Measurements from ENCODE around the gene RARA.

Gene RARA

DNA sequence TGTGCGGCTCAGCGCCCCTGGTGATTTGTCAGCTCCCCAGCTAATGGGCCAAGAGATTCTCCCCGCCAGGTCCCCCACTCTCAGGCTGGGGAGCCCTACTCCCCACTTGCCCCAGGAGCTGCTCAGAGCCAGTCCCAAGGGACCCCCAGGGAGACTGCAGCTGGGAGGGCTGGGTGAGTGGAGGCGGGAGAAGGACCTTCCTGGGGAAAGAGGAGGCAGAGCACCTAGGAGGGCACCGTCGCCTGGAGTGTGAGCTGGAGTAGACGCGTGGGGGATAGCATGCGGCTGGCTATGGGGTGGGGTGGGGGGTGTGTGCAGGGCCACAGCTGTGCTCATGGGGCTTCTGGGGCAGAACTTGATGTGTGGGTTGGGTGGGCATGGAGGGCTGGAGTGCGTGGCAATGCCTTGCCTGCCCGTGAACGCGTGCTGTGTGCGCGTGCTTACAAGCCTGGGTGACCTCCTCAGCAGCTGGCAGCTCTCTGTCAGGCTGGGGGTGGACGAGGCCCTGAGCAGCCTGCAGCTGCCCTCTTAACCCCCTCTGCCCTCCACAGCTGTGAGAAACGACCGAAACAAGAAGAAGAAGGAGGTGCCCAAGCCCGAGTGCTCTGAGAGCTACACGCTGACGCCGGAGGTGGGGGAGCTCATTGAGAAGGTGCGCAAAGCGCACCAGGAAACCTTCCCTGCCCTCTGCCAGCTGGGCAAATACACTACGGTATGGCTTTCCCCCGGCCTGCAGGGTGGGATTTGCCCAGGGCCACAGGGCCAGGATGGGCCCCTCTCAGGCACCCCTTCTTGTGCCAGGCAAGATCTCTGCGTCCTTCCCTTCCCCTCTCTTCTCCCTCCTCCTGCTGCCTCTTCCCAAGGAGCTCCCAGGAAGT is 42.6 kb downstream of the RARA start:
- no peak for ATAC-seq
- TF ChIP-seq ISL1 (CRISPR knock-in tag; IDR thresholded peaks at IDR 0.05) (no peak), ZNF565 (CRISPR knock-in tag; conservative IDR thresholded peaks at IDR 0.05; ENCODE audit: low read depth) (0 out of 2 replicates have a peak, but pooled peaks have one; percentile 42), PPARA (CRISPR knock-in tag; IDR thresholded peaks at IDR 0.05; ENCODE audit: borderline replicate concordance) (no peak)

- no peak for ATAC-seq
- TF ChIP-seq CSDC2 (CRISPR knock-in tag; IDR thresholded peaks at IDR 0.05) (no peak), BACH2 (CRISPR knock-in tag; IDR thresholded peaks at IDR 0.05; ENCODE audit: borderline replicate concordance) (no peak), RARB (CRISPR knock-in tag; IDR thresholded peaks at IDR 0.05) (no peak), PPARA (CRISPR knock-in tag; IDR thresholded peaks at IDR 0.05; ENCODE audit: borderline replicate concordance) (no peak), OSR1 (CRISPR knock-in tag; IDR thresholded peaks at IDR 0.05) (no peak), GLIS3 (CRISPR knock-in tag; IDR thresholded peaks at IDR 0.05) (no peak), ZNF565 (CRISPR knock-in tag; conservative IDR thresholded peaks at IDR 0.05; ENCODE audit: low read depth) (no peak), ESRRG (CRISPR knock-in tag; IDR thresholded peaks at IDR 0.05) (no peak)
- TF ChIP-seq, protein P1, sequence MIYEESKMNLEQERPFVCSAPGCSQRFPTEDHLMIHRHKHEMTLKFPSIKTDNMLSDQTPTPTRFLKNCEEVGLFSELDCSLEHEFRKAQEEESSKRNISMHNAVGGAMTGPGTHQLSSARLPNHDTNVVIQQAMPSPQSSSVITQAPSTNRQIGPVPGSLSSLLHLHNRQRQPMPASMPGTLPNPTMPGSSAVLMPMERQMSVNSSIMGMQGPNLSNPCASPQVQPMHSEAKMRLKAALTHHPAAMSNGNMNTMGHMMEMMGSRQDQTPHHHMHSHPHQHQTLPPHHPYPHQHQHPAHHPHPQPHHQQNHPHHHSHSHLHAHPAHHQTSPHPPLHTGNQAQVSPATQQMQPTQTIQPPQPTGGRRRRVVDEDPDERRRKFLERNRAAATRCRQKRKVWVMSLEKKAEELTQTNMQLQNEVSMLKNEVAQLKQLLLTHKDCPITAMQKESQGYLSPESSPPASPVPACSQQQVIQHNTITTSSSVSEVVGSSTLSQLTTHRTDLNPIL (CRISPR knock-in tag; IDR thresholded peaks at IDR 0.05; ENCODE audit: low read depth): no peak
- TF ChIP-seq, protein P2, sequence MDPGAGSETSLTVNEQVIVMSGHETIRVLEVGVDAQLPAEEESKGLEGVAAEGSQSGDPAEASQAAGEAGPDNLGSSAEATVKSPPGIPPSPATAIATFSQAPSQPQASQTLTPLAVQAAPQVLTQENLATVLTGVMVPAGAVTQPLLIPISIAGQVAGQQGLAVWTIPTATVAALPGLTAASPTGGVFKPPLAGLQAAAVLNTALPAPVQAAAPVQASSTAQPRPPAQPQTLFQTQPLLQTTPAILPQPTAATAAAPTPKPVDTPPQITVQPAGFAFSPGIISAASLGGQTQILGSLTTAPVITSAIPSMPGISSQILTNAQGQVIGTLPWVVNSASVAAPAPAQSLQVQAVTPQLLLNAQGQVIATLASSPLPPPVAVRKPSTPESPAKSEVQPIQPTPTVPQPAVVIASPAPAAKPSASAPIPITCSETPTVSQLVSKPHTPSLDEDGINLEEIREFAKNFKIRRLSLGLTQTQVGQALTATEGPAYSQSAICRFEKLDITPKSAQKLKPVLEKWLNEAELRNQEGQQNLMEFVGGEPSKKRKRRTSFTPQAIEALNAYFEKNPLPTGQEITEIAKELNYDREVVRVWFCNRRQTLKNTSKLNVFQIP (CRISPR knock-in tag; IDR thresholded peaks at IDR 0.05; ENCODE audit: borderline replicate concordance, low read depth): no peak
These were observed 43.3 kb downstream of the RARA start for GRCh38 chr17:40352237-40352778.

DNA sequence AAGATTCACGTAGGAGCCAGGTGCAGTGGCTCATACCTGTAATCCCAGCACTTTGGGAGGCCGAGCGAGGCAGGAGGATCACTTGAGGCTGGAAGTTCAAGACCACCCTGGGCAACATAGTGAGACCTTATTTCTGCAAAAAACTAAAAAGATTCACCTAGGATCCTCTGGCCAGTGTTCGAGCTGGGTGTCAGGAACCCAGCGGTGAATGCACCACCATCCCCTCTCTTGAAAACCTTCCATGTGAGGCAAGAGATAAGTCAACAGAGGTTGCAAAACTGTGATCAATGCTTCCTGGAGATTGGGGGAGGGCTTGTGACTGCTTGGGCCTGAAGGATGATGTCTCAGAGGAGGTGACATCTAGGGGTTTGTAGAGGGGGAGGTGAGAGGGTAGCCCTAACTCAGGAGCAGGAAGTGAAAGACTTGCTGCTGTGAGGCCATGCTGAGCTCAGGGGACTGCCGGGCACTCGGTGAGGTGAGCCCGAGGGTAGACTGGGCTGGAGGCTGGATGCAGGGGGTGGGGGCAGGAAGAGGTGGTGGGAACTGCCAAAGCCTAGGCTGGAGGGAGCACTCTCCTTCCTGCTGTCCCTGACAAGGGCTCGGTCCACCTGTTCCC is 43.9 kb downstream of the RARA start:
- ATAC-seq: no peak
- TF ChIP-seq OSR1 (CRISPR knock-in tag; IDR thresholded peaks at IDR 0.05) (no peak), BACH2 (CRISPR knock-in tag; IDR thresholded peaks at IDR 0.05; ENCODE audit: borderline replicate concordance) (no peak), ESRRG (CRISPR knock-in tag; IDR thresholded peaks at IDR 0.05) (no peak), ZFP3 (CRISPR knock-in tag; IDR thresholded peaks at IDR 0.05) (no peak), SNAI2 (CRISPR knock-in tag; IDR thresholded peaks at IDR 0.05) (no peak), ARNTL (CRISPR knock-in tag; IDR thresholded peaks at IDR 0.05; ENCODE audit: borderline replicate concordance, low read depth) (no peak), TSHZ2 (CRISPR knock-in tag; IDR thresholded peaks at IDR 0.05) (no peak), GLIS3 (CRISPR knock-in tag; IDR thresholded peaks at IDR 0.05) (no peak), ISL1 (CRISPR knock-in tag; IDR thresholded peaks at IDR 0.05) (no peak), PPARA (CRISPR knock-in tag; IDR thresholded peaks at IDR 0.05; ENCODE audit: borderline replicate concordance) (no peak), RARB (CRISPR knock-in tag; IDR thresholded peaks at IDR 0.05) (no peak), ZFP30 (CRISPR knock-in tag; IDR thresholded peaks at IDR 0.05) (no peak), ZNF8 (CRISPR knock-in tag; IDR thresholded peaks at IDR 0.05) (no peak), ZNF70 (CRISPR knock-in tag; IDR thresholded peaks at IDR 0.05) (no peak), CSDC2 (CRISPR knock-in tag; IDR thresholded peaks at IDR 0.05) (no peak), TOX (CRISPR knock-in tag; IDR thresholded peaks at IDR 0.05; ENCODE audit: borderline replicate concordance) (no peak)
- TF ChIP-seq, protein P1 (CRISPR knock-in tag; IDR thresholded peaks at IDR 0.05; ENCODE audit: low read depth): no peak
- TF ChIP-seq, protein P3, sequence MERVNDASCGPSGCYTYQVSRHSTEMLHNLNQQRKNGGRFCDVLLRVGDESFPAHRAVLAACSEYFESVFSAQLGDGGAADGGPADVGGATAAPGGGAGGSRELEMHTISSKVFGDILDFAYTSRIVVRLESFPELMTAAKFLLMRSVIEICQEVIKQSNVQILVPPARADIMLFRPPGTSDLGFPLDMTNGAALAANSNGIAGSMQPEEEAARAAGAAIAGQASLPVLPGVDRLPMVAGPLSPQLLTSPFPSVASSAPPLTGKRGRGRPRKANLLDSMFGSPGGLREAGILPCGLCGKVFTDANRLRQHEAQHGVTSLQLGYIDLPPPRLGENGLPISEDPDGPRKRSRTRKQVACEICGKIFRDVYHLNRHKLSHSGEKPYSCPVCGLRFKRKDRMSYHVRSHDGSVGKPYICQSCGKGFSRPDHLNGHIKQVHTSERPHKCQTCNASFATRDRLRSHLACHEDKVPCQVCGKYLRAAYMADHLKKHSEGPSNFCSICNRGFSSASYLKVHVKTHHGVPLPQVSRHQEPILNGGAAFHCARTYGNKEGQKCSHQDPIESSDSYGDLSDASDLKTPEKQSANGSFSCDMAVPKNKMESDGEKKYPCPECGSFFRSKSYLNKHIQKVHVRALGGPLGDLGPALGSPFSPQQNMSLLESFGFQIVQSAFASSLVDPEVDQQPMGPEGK (CRISPR knock-in tag; IDR thresholded peaks at IDR 0.05; ENCODE audit: borderline replicate concordance): no peak
- TF ChIP-seq, protein P2 (CRISPR knock-in tag; IDR thresholded peaks at IDR 0.05; ENCODE audit: borderline replicate concordance, low read depth): no peak
